Stimulated activated CD4-positive, alpha-beta T cell treated with anti-CD3 and anti-CD28 coated beads, Interleukin-2, amount 100 ng/mL, for 4 hours (primary cell): ENCODE measurements around the gene PROM2.
"Not testable (repeated sequence)": the region's sequence is repeated elsewhere in the genome, so short reads cannot be mapped to it uniquely, and the experiment has no call there.

ENCODE experiments used
- DNase-seq: peaks from one replicate; pipeline ENCODE4 v3.0.0-alpha.2; 2020; ENCODE audit warnings: low read depth

Gene PROM2

GRCh38 chr2:95269036-95269680 is 5.1 kb upstream of the PROM2 start:
- no peak for DNase-seq

GRCh38 chr2:95269745-95270144 is 4.5 kb upstream of the PROM2 start:
- not testable (repeated sequence) for DNase-seq

- DNase-seq = no peak
Measured at GRCh38 chr2:95270541-95271081, 3.6 kb upstream of the PROM2 start.

GRCh38 chr2:95271381-95271971 is 2.8 kb upstream of the PROM2 start:
- DNase-seq = no peak

GRCh38 chr2:95272299-95272751 is 1.9 kb upstream of the PROM2 start:
- DNase-seq = no peak

- DNase-seq = no peak
Measured at GRCh38 chr2:95272781-95273180, 1.5 kb upstream of the PROM2 start.

GRCh38 chr2:95273566-95274290 is 521 bp upstream of the PROM2 start:
- DNase-seq = no peak

GRCh38 chr2:95275151-95275515 is 884 bp downstream of the PROM2 start:
- no peak for DNase-seq

GRCh38 chr2:95275601-95276243 is 1.5 kb downstream of the PROM2 start:
- no peak for DNase-seq

- DNase-seq = no peak
Measured at GRCh38 chr2:95276244-95276887, 2.1 kb downstream of the PROM2 start.

GRCh38 chr2:95276888-95277245 is 2.6 kb downstream of the PROM2 start:
- DNase-seq = no peak

GRCh38 chr2:95277246-95277906 is 3.1 kb downstream of the PROM2 start:
- no peak for DNase-seq

- no peak for DNase-seq
Measured at GRCh38 chr2:95278051-95278471, 3.8 kb downstream of the PROM2 start.

GRCh38 chr2:95278637-95279225 is 4.5 kb downstream of the PROM2 start:
- DNase-seq = no peak

- no peak for DNase-seq
Measured at GRCh38 chr2:95279435-95280035, 5.3 kb downstream of the PROM2 start.

- no peak for DNase-seq
Measured at GRCh38 chr2:95281071-95281470, 6.8 kb downstream of the PROM2 start.

GRCh38 chr2:95281786-95282185 is 7.5 kb downstream of the PROM2 start:
- DNase-seq = no peak

- DNase-seq = no peak
Measured at GRCh38 chr2:95282458-95282857, 8.2 kb downstream of the PROM2 start.

- no peak for DNase-seq
Measured at GRCh38 chr2:95283562-95283961, 9.3 kb downstream of the PROM2 start.

- DNase-seq = no peak
Measured at GRCh38 chr2:95284886-95285541, 10.8 kb downstream of the PROM2 start.
